OCI-M1 (cell line): ENCODE measurements around the gene CNBD2.
"Not testable (repeated sequence)": the region's sequence is repeated elsewhere in the genome, so short reads cannot be mapped to it uniquely, and the experiment has no call there.

Experiments
- DNase-seq: peaks from one replicate; lab custom pipeline; 2025; lab: John Stamatoyannopoulos, UW

CNBD2 gene

GRCh38 chr20:36063916-36064657 lies 95.7 kb downstream of the CNBD2 start:
- no peak for DNase-seq

GRCh38 chr20:36064658-36065426 lies 96.5 kb downstream of the CNBD2 start:
- peak; percentile 94 for DNase-seq

- DNase-seq = no peak
These were observed 97.1 kb downstream of the CNBD2 start for GRCh38 chr20:36065427-36065998.

GRCh38 chr20:36066777-36067176 lies 98.4 kb downstream of the CNBD2 start:
- DNase-seq = no peak

GRCh38 chr20:36068526-36068925 lies 100.1 kb downstream of the CNBD2 start:
- not testable (repeated sequence) for DNase-seq

- DNase-seq = no peak
These were observed 102.1 kb downstream of the CNBD2 start for GRCh38 chr20:36070451-36070850.

GRCh38 chr20:36071848-36072247 lies 103.5 kb downstream of the CNBD2 start:
- no peak for DNase-seq

- no peak for DNase-seq
These were observed 106.6 kb downstream of the CNBD2 start for GRCh38 chr20:36074983-36075382.

- not testable (repeated sequence) for DNase-seq
These were observed 109.4 kb downstream of the CNBD2 start for GRCh38 chr20:36077762-36078161.

GRCh38 chr20:36079486-36079885 lies 111.1 kb downstream of the CNBD2 start:
- no peak for DNase-seq

- DNase-seq = not testable (repeated sequence)
These were observed 111.6 kb downstream of the CNBD2 start for GRCh38 chr20:36079984-36080383.
